Measurements from ENCODE around the gene ANKRD17. TPM values are rescaled to one million over a fixed set of nuclear protein-coding genes. Genes with fewer than 3 reads are reported as not detected.

The ANKRD17 gene
- 53.0 and 57.1 TPM in 2 replicates for total RNA-seq

DNA sequence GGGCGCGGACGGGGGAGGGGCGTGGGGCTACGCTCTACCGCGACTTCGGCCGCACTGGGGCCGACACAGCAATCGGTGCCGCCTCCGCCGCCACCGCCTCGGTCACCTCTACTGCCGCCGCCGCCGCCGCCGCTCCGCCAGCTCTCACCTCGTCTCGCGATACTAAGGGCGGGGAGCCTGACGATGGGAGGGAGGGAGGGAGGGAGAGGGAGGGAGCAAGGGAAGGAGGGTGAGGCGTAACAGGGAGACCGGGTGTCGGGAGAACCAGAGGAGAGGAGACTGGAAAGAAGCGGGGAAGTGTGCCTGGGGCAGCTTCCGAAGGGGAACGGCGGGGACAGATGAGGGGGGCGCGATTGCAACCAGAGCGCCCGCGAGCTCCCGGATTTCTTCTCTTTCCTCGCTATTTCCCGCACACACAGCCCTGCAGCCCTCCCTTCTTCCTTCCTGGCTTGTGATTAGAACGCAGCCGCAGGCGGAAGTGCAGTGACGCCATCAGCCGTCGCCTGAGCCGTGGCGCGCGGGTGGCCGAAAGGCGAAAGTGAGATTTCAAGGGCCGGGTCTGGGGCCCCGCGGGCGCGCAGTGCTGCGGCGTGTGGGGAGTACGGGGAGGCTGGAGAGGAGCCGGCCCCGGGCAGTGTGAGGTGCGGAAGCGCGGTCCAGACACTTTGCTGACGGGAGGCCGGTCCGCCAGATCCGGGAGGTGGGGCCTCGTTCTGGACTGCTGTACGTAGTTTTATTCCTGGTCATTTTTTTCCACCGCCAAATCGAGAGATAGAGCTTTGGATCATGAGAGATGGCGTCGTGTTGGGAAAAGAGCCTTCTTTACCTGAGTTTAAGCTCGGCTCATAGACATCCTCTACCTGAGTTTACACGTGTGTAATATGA is at the start of gene ANKRD17:
Gene ANKRD17 (minus strand): TSS at position 113 of the 885 bp plus-strand sequence. CDS start 130 bp downstream, outside the sequence.

GRCh38 chr4:73069338-73070073 is 189.1 kb downstream of the ANKRD17 start, which contains the start of gene COX18:
Gene COX18 (minus strand): TSS chr4:73069716. CDS start chr4:73069649, 67 bp downstream.

Other genes starting within 250 kb of the ANKRD17 start
- 22.1 and 37.9 TPM in 2 replicates for gene COX18, start 189.1 kb downstream of the ANKRD17 start, total RNA-seq
- gene ALB, start 145.5 kb upstream of the ANKRD17 start, total RNA-seq: 0.50 TPM in 1 of 2 replicates, not detected in the other
- 0.19 and 0.26 TPM in 2 replicates for gene AFP, start 177.4 kb upstream of the ANKRD17 start, total RNA-seq
- gene AFM, start 222.9 kb upstream of the ANKRD17 start, total RNA-seq: not detected in 2 replicates

All from aortic smooth muscle cell (primary cell).